ENCODE measurements around the gene P2RX5. TPM values are rescaled to one million over a fixed set of nuclear protein-coding genes. Genes with fewer than 3 reads are reported as not detected.

The P2RX5 gene
- total and polyA plus RNA-seq, 2 experiments from 2014 or later, result 7.5 to 13.6 TPM

DNA sequence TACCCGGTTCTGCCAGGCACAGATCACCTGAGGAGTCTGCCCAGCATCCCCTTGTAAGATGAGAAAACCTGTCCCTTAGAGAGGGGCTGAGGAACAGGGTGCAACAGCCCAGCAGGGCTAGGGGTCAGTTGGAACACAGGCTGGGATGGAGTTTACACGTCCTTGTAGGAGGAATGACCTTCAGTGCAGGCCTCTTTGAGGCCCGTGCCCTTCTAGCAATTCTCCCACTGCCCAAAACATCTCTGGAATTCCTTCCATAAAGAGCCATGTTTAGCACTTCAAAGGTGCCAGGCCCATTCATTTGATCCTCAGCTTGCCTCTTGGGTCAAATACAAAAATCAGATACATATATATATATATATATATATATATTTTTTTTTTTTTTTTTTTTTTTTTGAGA, 54.9 kb downstream of the P2RX5 start:
- Mint-ChIP-seq H3K27me3 (ENCODE audit: insufficient read depth, low read depth, poor library complexity) (peaks cover 8% of the 10 kb centered on the region), H3K27ac (peak overlapping the region; percentile 40; the same call in 1 of the 2 replicates), H3K4me3 (no peak overlapping the region), H3K9me3 (no peaks in the 10 kb centered on the region), H3K4me1 (peaks cover 14% of the 10 kb centered on the region), H3K36me3 (ENCODE audit: low read depth) (peaks cover 6% of the 10 kb centered on the region; the same call in 1 of the 3 replicates)
- Histone ChIP-seq H3K27ac (ENCODE audit: low read depth) (0 out of 2 replicates have a peak overlapping the region, but pooled peaks have one; percentile 15), H3K9me2 (ENCODE audit: insufficient read depth) (no peaks in the 10 kb centered on the region), H3F3A (replicated peaks; ENCODE audit: low read depth) (no peaks in the 10 kb centered on the region), H3K4me3 (no peak overlapping the region), H3K27me3 (ENCODE audit: insufficient read depth) (no peaks in the 10 kb centered on the region), H3K4me2 (peak overlapping the region; percentile 49; the same call in 1 of the 2 replicates), H4K20me1 (replicated peaks; ENCODE audit: insufficient read depth) (no peaks in the 10 kb centered on the region; the same call in 1 of the 2 replicates), H3K4me1 (ENCODE audit: insufficient read depth) (peaks cover 7% of the 10 kb centered on the region; the same call in 1 of the 2 replicates), H2AFZ (no peak overlapping the region), H3K36me3 (ENCODE audit: insufficient read depth) (no peaks in the 10 kb centered on the region), H3K79me2 (replicated peaks; ENCODE audit: insufficient read depth) (peaks cover 13% of the 10 kb centered on the region)
- DNase-seq (ENCODE audit: low spot score) (peak; percentile 64), ATAC-seq (no peak)
- TF ChIP-seq ZNF114 (CRISPR knock-in tag; IDR thresholded peaks at IDR 0.05), result no peak
- TF ChIP-seq POLR2AphosphoS5 (IDR thresholded peaks at IDR 0.05; ENCODE audit: low read depth), result no peak
- TF ChIP-seq STAT1 (IDR thresholded peaks at IDR 0.05; ENCODE audit: unreplicated experiment), result no peak
- TF ChIP-seq CTCF (conservative IDR thresholded peaks at IDR 0.05; ENCODE audit: low read depth in 2 of 2), result no peak
- no peak for TF ChIP-seq EZH2phosphoT487 (IDR thresholded peaks at IDR 0.05; ENCODE audit: unreplicated experiment)
- TF ChIP-seq JUNB (IDR thresholded peaks at IDR 0.05; ENCODE audit: unreplicated experiment), result no peak
- no peak for TF ChIP-seq REST (IDR thresholded peaks at IDR 0.05; ENCODE audit: unreplicated experiment)
- TF ChIP-seq NANOG (IDR thresholded peaks at IDR 0.05; ENCODE audit: borderline replicate concordance), result no peak
- TF ChIP-seq, protein P1, sequence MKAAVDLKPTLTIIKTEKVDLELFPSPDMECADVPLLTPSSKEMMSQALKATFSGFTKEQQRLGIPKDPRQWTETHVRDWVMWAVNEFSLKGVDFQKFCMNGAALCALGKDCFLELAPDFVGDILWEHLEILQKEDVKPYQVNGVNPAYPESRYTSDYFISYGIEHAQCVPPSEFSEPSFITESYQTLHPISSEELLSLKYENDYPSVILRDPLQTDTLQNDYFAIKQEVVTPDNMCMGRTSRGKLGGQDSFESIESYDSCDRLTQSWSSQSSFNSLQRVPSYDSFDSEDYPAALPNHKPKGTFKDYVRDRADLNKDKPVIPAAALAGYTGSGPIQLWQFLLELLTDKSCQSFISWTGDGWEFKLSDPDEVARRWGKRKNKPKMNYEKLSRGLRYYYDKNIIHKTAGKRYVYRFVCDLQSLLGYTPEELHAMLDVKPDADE (IDR thresholded peaks at IDR 0.05), result no peak

Data from GM23338 (cell line).